ENCODE measurements around the gene PAX2.

The PAX2 gene

DNA sequence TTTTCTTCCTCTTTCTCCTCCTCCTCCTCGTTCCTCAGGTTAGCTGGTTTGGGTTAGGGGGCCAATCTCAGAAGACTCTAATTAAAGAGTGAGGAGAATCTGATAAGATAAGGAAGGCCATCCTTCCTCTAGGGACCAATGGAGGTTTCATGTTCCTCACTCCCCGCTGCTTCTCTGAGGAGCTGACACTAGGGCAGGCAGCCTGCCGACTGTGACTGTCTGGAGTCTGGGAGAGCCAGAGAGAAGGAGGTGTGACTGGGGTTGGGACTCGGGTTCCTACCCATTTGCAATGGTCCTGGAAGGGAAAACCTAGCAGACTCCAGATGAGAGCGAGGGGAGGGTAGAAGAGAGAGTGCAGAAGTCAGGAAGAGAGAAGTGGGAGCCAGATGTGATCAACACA lies 15.3 kb downstream of the PAX2 start:
- DNase-seq, result no peak

DNA sequence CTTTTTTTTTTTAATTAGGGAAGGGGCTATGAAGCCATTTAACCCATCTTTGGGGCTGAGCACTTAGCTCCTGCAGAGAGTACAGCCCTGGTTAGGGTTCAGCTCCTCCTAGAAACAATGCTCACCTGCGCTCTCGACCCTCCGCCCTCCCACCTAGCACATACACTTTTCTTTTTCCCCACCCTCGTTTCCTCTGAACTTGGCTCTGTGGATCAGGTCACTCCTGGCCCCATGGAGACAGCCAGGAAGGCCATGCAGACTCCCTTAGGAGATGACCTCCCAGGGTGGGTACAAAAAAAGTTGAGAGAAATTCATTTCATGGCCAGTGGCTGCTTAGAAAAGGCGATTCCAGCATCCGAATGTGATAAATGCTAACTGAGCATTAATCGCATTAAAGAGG lies 15.8 kb downstream of the PAX2 start:
- DNase-seq, result no peak

DNA sequence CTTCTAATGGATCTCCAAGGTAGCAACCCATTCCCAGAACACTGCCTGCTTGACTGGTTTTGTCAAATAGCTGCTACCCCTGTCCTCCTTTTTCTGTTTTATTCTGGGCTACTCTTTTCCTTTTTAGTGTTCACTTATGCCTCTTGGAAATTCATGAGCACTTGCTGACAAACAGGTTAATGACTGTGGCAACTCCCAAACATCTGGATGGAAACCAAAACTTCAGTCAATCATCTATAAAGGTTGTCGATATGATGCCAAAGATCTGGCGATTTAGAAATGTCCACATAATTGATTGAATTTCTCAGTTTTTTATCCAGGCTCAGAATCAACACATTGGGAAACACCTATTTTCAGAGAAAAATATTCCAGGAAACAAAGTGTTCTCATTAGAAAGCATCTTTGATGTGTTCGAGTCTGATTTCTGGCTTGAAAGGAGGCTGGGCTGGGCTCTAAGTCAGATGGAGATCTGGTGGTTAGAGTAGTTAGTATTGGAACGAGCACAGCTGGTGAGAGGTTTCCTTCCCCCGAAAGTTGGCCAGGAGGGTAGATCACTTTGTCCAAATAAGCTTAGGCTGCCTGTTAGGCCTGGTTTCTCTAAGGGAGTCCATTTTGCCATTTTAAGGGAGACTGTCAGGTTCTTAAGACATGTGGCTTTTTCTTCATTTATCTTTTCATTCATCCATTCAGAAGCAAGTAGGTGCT lies 17.8 kb downstream of the PAX2 start:
- no peak for DNase-seq

DNA sequence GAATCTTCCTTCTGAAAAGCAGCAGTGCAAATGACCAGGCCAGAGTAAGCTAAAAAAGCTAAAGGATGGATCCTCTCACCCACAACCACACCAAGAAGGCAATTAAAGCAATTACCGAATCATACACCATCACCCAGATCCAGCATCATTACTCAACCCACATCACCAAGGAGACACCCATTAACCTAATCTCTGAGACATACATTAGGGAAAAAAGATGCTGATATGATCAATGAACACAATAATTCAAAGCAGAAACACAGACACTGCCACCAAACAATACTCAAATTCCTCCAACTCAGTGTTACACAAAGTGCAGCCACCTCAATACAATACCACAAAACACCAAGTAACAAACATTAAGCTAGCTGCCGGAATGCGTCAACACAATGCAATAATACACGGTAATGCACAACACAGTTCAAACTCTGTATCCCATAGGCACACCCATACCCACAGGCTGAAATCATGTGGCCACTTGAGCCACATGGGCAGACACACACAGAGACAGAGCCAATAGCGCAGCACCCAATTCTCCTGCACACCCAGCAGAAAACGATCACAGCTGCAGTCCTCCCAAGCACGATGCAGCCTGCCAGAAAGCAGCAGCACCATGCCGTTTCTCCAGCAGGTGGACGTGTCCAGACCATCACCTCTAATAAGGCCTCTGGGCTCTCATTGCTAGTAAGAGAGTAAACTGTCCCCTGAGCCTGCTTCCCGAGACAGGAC lies 21.5 kb downstream of the PAX2 start:
- DNase-seq, result no peak

DNA sequence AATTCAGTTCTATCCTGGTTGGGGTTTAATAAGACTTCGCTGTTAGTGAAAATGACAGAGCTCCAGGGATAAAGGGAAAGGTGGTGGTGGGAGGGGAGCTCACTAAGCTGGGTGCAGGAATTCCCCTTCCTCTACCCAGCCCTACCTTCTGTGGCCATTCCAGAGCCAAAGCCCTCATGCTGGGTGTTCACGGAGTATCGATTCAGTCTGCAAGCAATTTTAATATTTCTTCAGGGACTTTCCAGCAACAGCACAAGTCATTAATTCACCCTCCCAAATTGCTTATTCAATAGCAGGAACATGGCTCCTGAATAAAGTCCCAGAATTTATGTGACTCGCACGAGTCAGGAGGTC lies 22.0 kb downstream of the PAX2 start:
- DNase-seq, result no peak

DNA sequence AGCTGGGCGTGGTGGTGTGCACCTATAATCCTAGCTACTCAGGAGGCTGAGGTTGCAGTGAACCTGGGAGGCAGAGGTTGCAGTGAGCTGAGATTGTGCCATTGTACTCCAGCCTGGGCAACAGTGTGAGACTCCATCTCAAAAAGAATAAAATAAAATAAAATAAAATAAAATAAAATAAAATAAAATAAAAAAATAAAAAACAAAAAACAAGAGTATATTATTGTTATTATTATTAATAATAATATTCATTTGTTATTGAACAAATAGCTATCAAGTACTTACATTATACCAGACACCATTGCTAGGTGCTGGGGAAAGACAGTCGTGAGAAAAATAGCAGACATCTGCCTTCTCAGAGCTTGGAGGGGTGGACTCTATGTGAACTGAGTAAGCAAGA lies 24.1 kb downstream of the PAX2 start:
- DNase-seq, result no peak

DNA sequence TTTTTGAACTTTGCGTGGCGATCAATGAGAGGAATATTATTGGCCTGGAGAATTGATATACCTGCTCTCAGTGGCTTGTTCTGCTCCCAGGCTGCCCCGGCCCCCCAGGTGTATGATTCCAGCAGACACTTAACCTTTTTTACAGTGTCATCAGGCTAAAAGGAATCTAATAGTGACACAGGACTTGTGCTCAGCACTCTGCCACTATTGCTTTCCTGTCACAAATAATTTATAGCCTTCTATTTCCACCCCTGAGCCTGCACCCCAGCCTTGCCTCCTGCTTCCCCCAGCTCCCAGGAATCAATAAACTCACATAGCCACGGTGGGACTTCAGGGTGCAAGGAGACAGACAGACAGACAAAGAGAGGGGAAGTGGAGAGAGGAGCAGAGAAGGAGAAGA lies 28.3 kb downstream of the PAX2 start:
- no peak for DNase-seq

DNA sequence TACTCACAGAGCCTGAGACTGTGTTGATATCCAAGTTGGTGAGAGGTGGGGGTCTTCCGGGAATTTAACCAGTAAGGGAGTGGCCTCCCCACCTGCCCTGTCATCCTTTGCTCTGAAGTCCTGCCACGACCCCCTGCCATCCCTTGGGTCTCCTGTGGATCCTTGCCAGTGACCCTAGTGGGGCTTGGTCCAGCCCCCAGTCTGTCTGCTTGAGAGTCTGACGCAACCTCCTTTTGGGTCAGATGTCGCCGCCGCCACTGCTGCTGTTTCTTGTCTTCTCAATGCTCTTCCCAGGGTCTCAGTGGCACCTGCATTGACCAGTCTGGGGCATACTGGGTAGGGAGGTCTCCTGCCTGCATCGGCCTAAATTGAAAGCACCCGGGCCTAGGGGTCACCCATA lies 28.8 kb downstream of the PAX2 start:
- DNase-seq, result no peak

DNA sequence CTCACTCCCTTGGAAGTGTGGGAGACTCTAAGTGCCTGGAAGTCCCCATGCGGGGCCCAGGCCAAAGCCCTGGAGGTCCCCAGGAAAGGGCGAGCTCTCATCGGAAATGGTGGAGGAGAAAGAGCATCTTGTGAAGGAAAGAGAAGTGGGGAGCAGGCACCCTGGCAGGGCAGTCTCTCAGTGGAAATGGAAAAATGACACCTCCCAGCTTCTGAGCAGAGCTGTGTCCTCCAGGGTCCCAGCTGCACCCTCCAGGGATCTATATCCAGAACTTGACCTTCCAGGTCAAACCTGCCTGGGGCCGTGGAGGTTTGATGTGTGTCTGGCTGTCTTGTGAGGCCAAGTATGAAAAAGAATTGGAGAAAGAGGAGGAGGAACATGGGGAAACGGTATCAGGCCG lies 29.5 kb downstream of the PAX2 start:
- no peak for DNase-seq

DNA sequence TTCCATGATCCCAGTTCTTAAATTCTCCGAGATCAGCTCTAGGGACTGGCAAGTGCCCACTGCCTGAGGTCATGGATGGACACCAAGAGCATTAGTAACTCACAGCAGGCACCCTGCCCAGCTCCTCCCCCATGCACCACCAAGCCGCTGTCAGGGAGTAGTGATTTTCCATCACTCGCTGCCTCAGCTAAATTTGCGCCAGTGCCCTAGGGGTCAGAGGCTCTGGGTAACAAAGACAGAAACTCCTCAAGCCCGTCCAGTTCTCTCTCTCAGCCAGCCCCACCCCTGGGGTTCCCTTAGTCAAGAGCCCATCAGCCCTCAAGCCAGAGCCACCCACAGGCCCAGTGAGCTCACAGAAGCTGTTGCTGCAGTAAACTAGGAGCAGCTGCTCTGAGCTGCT lies 30.0 kb downstream of the PAX2 start:
- no peak for DNase-seq

DNA sequence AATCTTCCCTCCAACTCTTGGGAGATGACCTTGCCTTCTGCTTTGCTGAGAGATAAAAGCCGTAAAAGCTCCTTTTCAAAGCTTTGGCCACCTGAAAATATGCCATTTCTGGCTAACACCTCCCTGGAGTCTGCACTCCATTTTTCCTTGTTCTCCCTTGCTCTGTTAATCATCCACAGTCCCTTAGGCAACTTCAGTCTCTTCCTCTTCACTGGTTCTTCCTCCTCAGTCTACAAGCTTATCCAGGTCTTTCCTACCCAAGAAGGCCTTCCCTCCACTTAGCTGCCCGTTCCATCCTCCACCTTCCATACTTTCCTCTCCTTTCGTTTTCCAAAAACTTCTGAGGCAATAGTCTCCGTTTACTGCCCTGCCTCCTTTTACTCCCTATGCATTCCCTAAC lies 30.5 kb downstream of the PAX2 start:
- no peak for DNase-seq

DNA sequence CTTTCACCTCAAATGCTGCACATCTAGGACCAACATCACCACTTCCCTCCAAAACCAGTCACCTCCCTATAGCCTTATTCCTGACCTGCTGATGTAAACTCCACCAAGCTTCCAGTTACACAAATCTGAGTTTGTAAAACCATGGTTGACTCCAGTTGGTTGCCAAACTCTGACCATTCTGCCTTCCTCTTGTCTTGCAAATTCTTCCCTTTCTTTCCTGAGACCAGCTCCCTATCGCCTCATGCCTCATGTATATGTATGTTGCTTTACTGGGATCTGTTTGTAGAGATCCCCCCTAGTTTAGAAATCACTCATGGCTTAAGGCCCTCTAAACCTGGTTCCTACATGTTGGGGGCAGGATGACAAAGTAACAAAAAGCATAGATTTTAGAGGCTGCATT lies 31.3 kb downstream of the PAX2 start:
- DNase-seq, result no peak

DNA sequence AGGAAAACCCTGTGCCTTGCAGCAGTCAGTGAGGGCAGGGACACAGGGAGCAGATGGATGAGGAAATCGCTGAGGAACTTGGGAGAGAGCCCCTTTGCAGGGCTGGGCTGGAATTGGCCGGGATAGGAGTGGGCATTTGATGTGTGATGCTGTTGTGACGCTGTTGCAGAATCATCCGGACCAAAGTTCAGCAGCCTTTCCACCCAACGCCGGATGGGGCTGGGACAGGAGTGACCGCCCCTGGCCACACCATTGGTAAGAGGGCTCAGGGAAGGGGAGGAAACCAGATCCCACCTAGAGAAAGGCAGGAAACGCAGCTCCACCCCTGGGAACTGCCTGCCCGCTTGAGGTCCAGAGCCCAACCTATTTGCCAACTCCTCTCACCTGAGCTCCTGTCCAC lies 33.9 kb downstream of the PAX2 start:
- no peak for DNase-seq

DNA sequence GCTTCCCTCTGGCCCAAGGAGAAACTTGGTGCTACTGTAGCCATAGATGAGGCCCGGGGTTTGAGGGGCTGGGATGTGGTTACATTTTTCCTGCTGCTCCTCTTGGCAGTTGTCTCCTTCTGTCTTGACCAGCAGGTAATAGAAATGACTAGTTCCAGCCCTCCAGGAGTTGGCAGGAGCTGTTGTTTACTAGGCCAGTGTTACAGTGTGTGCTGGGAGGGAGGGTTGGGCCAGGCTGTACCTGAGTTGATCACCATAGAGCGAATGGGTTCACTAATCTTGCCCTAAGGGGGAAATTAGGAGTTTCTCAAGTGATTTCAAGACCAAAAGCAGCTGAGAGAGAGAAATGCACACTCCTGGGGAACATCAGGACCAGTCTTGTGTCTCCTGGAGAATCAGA lies 34.9 kb downstream of the PAX2 start:
- DNase-seq, result no peak

DNA sequence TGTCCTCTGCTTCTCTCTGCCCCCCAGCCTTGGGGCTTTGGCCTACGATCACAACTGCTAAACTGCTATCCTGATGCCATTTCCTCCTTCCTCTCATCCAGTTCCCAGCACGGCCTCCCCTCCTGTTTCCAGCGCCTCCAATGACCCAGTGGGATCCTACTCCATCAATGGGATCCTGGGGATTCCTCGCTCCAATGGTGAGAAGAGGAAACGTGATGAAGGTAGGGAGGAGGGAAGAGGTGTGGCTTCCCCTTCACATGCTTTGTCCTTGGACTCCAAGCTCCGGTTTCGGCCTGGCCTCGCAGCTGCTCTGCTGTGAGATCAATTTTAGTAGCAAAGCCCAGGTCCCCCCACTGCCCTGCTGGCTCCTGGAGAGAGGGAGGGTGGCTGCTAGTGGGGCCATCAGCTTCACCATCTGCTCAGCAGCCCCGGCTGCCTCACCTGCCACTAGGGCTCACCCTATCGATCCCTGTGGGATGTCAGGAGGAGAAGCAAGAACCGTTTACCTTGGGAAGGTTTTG lies 35.8 kb downstream of the PAX2 start:
- DNase-seq, result no peak

DNA sequence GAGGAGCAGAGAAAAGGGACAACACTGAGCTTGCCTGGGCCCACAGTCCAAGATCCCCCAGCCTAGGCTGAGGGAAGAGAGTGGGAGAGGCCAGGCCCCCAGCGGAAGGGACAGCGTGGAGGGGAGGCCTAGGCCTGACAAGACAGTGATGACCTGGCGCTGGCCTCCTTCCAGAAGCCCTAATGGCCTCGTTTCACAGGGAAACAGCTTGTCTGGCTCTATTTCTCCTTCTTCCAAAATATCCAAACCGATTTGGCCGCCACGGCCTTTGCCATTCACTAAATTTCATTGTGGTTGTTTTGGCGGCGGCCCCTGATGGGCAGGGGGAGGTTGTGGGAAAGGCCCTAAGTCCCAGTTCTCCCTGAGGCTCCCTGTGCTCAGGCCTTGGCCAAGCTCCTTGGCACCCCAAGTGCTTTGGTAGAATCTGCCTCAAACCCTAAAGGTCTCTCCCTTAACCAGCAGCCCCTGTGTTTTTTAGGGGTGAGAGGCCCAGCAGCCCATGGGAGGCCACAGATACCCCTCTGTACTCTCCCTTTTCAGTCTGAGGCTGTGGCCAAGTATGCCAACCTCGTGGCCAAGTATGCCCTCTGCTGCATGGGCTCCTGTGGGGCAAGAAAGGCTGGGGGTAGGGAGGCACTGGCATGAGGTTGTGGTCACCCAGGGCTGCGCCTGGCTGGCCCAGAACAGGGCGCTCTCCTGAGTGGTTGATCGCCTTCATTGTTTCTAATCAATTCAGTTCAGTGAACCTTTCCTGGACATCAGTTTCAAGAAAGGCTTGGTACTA lies 37.3 kb downstream of the PAX2 start:
- DNase-seq, result no peak

DNA sequence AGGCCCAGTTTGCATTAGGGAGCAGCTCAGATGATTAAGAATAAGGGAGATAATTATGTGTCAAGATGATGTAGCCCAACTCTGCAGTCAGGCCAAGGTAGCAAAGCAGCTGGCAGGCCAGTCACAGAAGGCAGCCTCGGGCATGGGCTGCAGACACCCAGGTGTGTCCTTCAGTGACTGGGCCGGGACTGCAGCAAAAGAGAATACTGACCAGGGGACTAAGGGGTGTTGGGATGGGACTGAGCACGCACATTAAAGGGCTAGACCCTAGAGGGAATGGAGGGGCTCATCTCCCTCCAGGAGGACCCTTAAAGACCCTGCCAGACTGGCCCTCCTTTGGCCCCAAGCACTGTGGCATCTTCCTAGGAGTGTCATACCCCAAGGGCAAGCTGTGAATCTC lies 38.7 kb downstream of the PAX2 start:
- DNase-seq, result no peak

DNA sequence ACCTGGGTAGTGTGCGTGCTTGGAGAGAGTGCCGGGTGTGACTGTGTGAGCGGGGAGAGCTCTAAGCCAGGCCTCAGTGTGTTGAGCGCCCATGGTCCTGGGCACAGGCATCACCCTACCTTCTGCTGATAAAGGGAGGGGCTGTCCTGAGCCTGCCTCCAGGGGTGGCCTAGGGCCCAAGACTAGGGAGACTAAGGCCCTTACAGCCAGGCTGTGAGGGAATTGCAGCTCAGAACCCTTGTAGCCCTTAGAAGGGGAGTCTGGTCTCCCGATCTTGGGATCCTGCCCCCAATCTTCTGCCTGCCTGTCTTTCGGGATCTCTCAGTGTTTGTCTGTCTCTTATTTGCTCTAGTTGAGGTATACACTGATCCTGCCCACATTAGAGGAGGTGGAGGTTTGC lies 41.2 kb downstream of the PAX2 start:
- no peak for DNase-seq

DNA sequence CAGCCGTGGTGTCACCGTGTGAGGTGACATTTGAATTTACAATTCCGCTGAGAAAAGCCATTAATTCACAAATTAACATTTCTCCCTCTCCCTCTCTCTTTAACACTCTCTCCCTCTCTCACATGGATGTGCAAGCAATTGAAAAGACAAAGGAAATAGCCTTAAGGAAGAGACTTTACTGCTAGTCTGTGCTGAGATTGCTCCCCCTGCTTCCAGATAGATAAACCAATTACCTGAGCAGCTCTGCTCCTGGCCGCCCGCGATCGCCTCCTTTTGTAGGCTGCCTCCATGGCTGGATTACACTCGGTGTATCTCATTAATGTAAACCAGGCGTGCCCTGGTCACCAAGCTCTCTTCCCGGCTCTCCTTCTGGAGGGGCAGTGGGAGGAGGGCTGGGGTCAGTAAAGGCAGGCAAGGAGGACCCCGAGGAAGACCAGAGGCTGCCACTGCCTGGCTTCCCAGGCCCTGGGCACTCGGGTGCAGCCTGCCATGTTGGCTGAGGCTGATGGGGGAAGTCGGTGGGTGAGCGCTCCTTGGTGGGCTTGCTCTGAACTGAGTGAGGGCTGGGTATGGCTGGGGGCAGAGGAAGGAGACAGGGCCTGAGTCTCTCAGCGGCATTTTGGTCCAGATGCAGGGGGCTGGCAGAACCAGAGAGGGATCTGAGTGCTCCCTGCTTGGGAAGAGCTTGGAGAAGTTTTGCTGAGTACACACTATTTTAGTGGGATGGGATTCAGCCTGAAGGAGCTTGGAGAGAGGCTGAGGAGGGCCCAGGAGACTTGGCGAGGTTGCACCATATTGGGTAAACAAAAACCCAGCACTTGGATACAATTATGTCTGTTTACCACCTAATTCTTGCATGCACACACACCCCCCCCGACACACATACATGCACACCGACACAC lies 42.9 kb downstream of the PAX2 start:
- DNase-seq, result no peak

DNA sequence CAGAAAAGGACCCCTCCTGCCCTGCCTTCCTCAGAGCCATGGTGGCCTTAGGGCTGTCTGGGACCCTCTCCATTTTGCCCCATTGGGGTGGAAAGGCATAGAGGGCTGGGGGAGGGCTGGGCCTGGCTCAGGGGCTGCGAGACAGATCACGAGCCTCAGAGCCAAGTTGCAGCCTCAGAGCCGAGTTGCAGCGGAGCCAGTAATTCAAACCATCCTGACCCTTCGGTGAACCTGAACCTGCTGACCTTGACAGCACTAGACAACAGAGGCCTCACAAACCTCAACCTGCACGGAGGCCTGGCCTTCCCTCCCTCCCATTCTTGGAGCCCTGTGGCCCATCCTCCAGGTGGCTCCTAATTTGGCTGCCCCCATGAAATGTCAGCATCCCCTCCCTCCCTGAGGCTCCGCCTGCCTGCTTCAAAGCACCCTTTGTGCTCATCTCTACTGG lies 45.4 kb downstream of the PAX2 start:
- no peak for DNase-seq

DNA sequence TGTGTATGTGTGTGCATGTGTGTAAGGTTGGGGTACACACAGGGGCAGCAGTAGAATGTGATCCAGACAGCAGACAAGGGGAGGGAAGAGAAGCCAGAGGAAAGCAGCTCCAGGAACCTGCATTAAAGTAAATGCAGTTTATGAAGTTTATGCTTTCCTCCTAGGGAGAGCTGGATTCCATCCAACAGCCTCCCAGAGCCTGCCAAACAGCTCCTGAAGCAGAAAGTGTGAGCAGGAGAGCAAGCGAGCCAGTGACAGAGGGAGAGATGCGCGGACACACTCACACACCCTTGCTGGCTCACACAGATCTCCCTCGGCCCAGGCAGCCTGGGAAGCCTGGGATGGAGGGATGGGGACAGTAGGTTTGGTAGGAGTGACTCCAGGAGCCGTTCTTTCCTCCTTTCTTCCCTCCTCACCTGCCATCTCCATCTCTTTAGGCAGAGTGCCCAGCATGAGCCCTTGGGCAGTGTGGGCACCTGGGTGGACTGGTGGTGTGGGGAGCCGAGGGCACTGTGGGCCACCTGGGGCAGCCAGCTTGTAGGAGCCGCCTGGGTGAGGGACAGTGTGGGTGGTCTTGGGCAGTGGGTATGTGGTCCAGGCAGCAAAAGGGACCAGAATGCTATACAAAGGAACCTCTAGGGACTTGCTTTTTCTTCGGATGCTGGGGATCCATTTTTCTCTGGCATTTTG lies 46.1 kb downstream of the PAX2 start:
- no peak for DNase-seq

DNA sequence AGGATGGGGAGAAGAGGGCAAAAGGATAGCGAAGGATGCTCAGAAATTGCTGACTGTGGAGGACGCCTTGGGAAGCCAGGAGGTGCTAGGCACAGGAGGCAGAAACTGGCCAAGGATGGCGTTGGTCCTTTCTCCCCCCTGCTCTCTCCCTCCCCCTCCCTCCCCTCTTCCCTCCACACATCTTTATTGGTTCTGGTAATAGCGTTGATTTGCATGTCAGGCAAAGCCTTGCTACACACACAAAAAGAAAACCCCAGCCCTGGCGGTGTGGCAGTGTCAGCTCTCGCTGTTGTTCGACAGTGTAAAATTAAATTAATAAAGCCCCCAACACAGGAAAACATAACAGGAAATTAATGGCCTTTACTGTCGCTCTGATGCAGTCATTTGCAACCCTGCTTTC lies 47.2 kb downstream of the PAX2 start:
- DNase-seq, result no peak

Measured in activated CD4-positive, alpha-beta T cell treated with anti-CD3 and anti-CD28 coated beads, Interleukin-2, amount 50 U/mL, for 48 hours (primary cell).